BLaER1 treated with 17β-estradiol and CSF1 and Interleukin-3, amounts not matched to agents 10 nM and 100 nM (cell line): ENCODE results near the gene DNAJB6.

Experiments used
- H3K27ac ChIP-seq, 11 experiments: shearing (Covaris generic); formaldehyde crosslinking; 2 replicates each; pipeline ENCODE4 v1.8.1; 2022
- H3K27me3 ChIP-seq, 11 experiments: shearing (Covaris generic); formaldehyde crosslinking; 2 replicates each; pipeline ENCODE4 v1.8.1; 2022
- H3K36me3 ChIP-seq, 11 experiments: shearing (Covaris generic); formaldehyde crosslinking; 2 replicates each; pipeline ENCODE4 v1.8.1; 2022
- H3K4me1 ChIP-seq, 10 experiments: shearing (Covaris generic); formaldehyde crosslinking; 2 replicates each; pipeline ENCODE4 v1.8.1; 2022
- H3K4me2 ChIP-seq, 11 experiments: shearing (Covaris generic); formaldehyde crosslinking; 2 replicates each; pipeline ENCODE4 v1.8.1; 2022
- H3K4me3 ChIP-seq, 10 experiments: shearing (Covaris generic); formaldehyde crosslinking; 2 replicates each; pipeline ENCODE4 v1.8.1; 2022
- H3K9ac ChIP-seq, 11 experiments: shearing (Covaris generic); formaldehyde crosslinking; 2 replicates each; pipeline ENCODE4 v1.8.1; 2022
- H3K9me3 ChIP-seq, 11 experiments: shearing (Covaris generic); formaldehyde crosslinking; replicated peaks in 1 of 11; 2 replicates each; pipeline ENCODE4 v1.8.1; 2022
- H4K20me1 ChIP-seq, 11 experiments: shearing (Covaris generic); formaldehyde crosslinking; 2 replicates each; pipeline ENCODE4 v1.8.1; 2022
- Cebpa-rat ChIP-seq, 11 experiments: shearing (Covaris generic); IDR thresholded peaks; 2 replicates each; pipeline ENCODE4 v1.8.1; 2022

Gene DNAJB6

GRCh38 chr7:157458254-157458633, 121.4 kb downstream of the DNAJB6 start:
- Histone ChIP-seq H3K4me2 (no peak overlapping the region), H3K4me3 (no peak overlapping the region), H3K4me1 (peaks cover 0 to 11% (median 9%) of the 10 kb centered on the region in 10 experiments; a peak in 12 of 20 replicates), H3K36me3 (no peaks in the 10 kb centered on the region), H3K9me3 (peaks cover 10 to 21% (median 16%) of the 10 kb centered on the region in 11 experiments), H4K20me1 (no peaks in the 10 kb centered on the region; a peak in 1 of 22 replicates), H3K9ac (no peak overlapping the region), H3K27ac (no peak overlapping the region), H3K27me3 (no peaks in the 10 kb centered on the region)
- TF ChIP-seq Cebpa-rat (IDR thresholded peaks at IDR 0.05): no peak

- H3K27me3 ChIP-seq: no peaks in the 10 kb centered on the region
- H4K20me1 ChIP-seq: no peaks in the 10 kb centered on the region; a peak in 1 of 22 replicates
- no peak overlapping the region for H3K9ac ChIP-seq
- no peak for TF ChIP-seq Cebpa-rat (IDR thresholded peaks at IDR 0.05)
- no peaks in the 10 kb centered on the region for H3K36me3 ChIP-seq
- H3K27ac ChIP-seq: no peak overlapping the region
- H3K9me3 ChIP-seq: peaks cover 0 to 4% (median 0%) of the 10 kb centered on the region in 11 experiments; a peak in 4 of 22 replicates
- H3K4me2 ChIP-seq: no peak overlapping the region
- no peak overlapping the region for H3K4me3 ChIP-seq
- H3K4me1 ChIP-seq: peaks cover 0 to 15% (median 9%) of the 10 kb centered on the region in 10 experiments; a peak in 12 of 20 replicates
Observed at GRCh38 chr7:157459966-157460365, 123.2 kb downstream of the DNAJB6 start.

- Histone ChIP-seq H3K4me1 (peaks cover 0 to 15% (median 9%) of the 10 kb centered on the region in 10 experiments; a peak in 12 of 20 replicates), H3K36me3 (no peaks in the 10 kb centered on the region), H3K4me2 (no peak overlapping the region), H3K27ac (no peak overlapping the region), H3K9ac (no peak overlapping the region), H3K27me3 (no peaks in the 10 kb centered on the region), H4K20me1 (no peaks in the 10 kb centered on the region; a peak in 1 of 22 replicates), H3K4me3 (no peak overlapping the region), H3K9me3 (no peaks in the 10 kb centered on the region)
- TF ChIP-seq Cebpa-rat (IDR thresholded peaks at IDR 0.05): no peak
Observed at GRCh38 chr7:157460721-157461120, 123.9 kb downstream of the DNAJB6 start.

- Histone ChIP-seq H3K4me3 (no peak overlapping the region), H3K36me3 (no peaks in the 10 kb centered on the region), H3K4me2 (no peak overlapping the region), H3K9me3 (no peaks in the 10 kb centered on the region), H4K20me1 (no peaks in the 10 kb centered on the region; a peak in 1 of 22 replicates), H3K27me3 (no peaks in the 10 kb centered on the region), H3K9ac (no peak overlapping the region), H3K27ac (no peak overlapping the region), H3K4me1 (peaks cover 0 to 15% (median 9%) of the 10 kb centered on the region in 10 experiments; a peak in 12 of 20 replicates)
- no peak for TF ChIP-seq Cebpa-rat (IDR thresholded peaks at IDR 0.05)
Observed at GRCh38 chr7:157461573-157462418, 125.0 kb downstream of the DNAJB6 start.

GRCh38 chr7:157462419-157462771, 125.6 kb downstream of the DNAJB6 start:
- H3K36me3 ChIP-seq: no peaks in the 10 kb centered on the region
- TF ChIP-seq Cebpa-rat (IDR thresholded peaks at IDR 0.05): no peak
- H3K4me3 ChIP-seq: no peak overlapping the region
- no peaks in the 10 kb centered on the region for H3K27me3 ChIP-seq
- no peaks in the 10 kb centered on the region for H3K9me3 ChIP-seq
- H3K4me2 ChIP-seq: peak overlapping the region in 5 of 11 experiments; percentile 13 to 51 (median 31); a peak in 9 of 22 replicates
- no peak overlapping the region for H3K9ac ChIP-seq
- peaks cover 0 to 15% (median 9%) of the 10 kb centered on the region in 10 experiments; a peak in 12 of 20 replicates for H3K4me1 ChIP-seq
- H3K27ac ChIP-seq: no peak overlapping the region
- no peaks in the 10 kb centered on the region; a peak in 1 of 22 replicates for H4K20me1 ChIP-seq

GRCh38 chr7:157462840-157463239, 126.0 kb downstream of the DNAJB6 start:
- Histone ChIP-seq H3K9me3 (no peaks in the 10 kb centered on the region), H3K9ac (no peak overlapping the region; a peak in 2 of 22 replicates), H3K36me3 (no peaks in the 10 kb centered on the region), H4K20me1 (no peaks in the 10 kb centered on the region; a peak in 1 of 22 replicates), H3K27ac (no peak overlapping the region), H3K27me3 (no peaks in the 10 kb centered on the region), H3K4me2 (peak overlapping the region in 8 of 11 experiments; percentile 13 to 52 (median 32); a peak in 11 of 22 replicates), H3K4me3 (no peak overlapping the region), H3K4me1 (peaks cover 0 to 15% (median 9%) of the 10 kb centered on the region in 10 experiments; a peak in 12 of 20 replicates)
- TF ChIP-seq Cebpa-rat (IDR thresholded peaks at IDR 0.05): no peak

- no peaks in the 10 kb centered on the region for H3K36me3 ChIP-seq
- H3K27ac ChIP-seq: no peak overlapping the region
- no peak overlapping the region; a peak in 1 of 22 replicates for H3K9ac ChIP-seq
- H3K27me3 ChIP-seq: no peaks in the 10 kb centered on the region
- TF ChIP-seq Cebpa-rat (IDR thresholded peaks at IDR 0.05): no peak
- H3K4me1 ChIP-seq: peaks cover 0 to 15% (median 9%) of the 10 kb centered on the region in 10 experiments; a peak in 12 of 20 replicates
- H4K20me1 ChIP-seq: no peaks in the 10 kb centered on the region; a peak in 1 of 22 replicates
- H3K9me3 ChIP-seq: no peaks in the 10 kb centered on the region
- H3K4me3 ChIP-seq: no peak overlapping the region
- peak overlapping the region in 8 of 11 experiments; percentile 13 to 52 (median 32); a peak in 10 of 22 replicates for H3K4me2 ChIP-seq
Observed at GRCh38 chr7:157463245-157463644, 126.4 kb downstream of the DNAJB6 start.

- Histone ChIP-seq H3K36me3 (no peaks in the 10 kb centered on the region), H3K4me2 (0 out of 22 replicates have a peak overlapping the region, but pooled peaks of 1 of the 11 experiments have one; percentile 2), H4K20me1 (no peaks in the 10 kb centered on the region; a peak in 1 of 22 replicates), H3K27ac (no peak overlapping the region), H3K9me3 (no peaks in the 10 kb centered on the region), H3K9ac (no peak overlapping the region; a peak in 1 of 22 replicates), H3K27me3 (no peaks in the 10 kb centered on the region), H3K4me3 (no peak overlapping the region), H3K4me1 (peaks cover 0 to 15% (median 9%) of the 10 kb centered on the region in 10 experiments; a peak in 12 of 20 replicates)
- no peak for TF ChIP-seq Cebpa-rat (IDR thresholded peaks at IDR 0.05)
Observed at GRCh38 chr7:157464111-157464970, 127.5 kb downstream of the DNAJB6 start.
